Measurements from ENCODE around the gene MDM2.

DNA sequence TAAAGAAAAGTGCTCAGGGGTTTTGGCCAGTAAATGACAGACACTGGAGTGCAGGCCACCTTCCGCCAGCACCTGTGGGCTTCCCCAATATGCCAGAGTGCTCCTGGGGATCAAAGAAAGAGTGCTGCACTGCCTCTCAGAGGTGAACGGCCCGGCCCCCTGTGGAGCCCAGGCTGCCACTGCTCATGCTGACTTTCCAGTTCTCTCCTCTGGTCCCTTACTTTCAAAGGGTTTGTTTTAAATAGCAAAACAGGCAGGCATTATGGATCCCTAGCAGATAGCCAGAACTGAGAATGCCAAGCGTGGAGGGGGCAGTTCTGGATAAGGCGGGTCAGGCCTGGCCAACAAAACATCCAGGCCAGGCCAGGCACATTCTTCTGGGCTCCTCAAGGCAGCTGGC, 59.6 kb downstream of the MDM2 start:
- TF ChIP-seq POLR2A (IDR thresholded peaks at IDR 0.05), result no peak
- TF ChIP-seq, protein P1, sequence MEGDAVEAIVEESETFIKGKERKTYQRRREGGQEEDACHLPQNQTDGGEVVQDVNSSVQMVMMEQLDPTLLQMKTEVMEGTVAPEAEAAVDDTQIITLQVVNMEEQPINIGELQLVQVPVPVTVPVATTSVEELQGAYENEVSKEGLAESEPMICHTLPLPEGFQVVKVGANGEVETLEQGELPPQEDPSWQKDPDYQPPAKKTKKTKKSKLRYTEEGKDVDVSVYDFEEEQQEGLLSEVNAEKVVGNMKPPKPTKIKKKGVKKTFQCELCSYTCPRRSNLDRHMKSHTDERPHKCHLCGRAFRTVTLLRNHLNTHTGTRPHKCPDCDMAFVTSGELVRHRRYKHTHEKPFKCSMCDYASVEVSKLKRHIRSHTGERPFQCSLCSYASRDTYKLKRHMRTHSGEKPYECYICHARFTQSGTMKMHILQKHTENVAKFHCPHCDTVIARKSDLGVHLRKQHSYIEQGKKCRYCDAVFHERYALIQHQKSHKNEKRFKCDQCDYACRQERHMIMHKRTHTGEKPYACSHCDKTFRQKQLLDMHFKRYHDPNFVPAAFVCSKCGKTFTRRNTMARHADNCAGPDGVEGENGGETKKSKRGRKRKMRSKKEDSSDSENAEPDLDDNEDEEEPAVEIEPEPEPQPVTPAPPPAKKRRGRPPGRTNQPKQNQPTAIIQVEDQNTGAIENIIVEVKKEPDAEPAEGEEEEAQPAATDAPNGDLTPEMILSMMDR (IDR thresholded peaks at IDR 0.05), result no peak

Measured in vagina (tissue), 2 donors.